ENCODE results near the gene DISP3.

DISP3 gene

DNA sequence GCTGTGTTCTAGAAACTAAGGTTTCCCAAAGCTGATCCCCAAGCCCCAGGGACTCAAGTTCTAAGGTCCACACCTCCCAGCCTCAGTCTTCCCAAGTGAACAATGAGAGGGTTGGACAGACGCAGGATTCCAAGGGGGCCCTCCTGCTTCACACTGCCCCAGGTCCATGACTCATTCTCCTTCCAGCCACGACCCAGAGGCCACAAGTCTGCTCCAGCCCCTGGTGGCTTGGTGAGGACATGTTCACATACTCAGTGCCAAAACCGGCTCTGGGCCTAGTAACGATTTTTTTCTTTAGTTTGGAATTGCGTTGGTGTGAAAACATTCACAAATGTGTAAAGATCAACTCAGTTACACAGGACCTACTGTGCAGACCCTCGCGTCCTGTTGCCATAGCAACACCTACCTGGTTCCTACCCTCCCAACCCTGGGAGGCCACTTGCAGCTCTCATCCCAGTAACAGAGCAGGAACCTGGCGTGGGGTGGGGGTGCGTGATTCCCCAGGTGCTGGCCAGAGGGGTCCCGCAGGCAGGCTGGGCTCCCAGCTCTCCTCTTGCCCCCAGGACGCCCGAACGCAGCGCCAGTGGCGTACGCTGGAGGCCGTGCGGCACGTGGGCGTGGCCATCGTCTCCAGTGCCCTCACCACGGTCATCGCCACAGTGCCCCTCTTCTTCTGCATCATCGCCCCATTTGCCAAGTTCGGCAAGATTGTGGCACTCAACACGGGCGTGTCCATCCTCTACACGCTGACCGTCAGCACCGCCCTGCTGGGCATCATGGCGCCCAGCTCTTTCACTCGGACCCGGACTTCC, 57.0 kb downstream of the DISP3 start:
- in situ Hi-C loops (cut with MboI; ENCODE audit: low pct_unique_long_range_greater_than_20kb, low sequenced_read_pairs): no loop called here

DNA sequence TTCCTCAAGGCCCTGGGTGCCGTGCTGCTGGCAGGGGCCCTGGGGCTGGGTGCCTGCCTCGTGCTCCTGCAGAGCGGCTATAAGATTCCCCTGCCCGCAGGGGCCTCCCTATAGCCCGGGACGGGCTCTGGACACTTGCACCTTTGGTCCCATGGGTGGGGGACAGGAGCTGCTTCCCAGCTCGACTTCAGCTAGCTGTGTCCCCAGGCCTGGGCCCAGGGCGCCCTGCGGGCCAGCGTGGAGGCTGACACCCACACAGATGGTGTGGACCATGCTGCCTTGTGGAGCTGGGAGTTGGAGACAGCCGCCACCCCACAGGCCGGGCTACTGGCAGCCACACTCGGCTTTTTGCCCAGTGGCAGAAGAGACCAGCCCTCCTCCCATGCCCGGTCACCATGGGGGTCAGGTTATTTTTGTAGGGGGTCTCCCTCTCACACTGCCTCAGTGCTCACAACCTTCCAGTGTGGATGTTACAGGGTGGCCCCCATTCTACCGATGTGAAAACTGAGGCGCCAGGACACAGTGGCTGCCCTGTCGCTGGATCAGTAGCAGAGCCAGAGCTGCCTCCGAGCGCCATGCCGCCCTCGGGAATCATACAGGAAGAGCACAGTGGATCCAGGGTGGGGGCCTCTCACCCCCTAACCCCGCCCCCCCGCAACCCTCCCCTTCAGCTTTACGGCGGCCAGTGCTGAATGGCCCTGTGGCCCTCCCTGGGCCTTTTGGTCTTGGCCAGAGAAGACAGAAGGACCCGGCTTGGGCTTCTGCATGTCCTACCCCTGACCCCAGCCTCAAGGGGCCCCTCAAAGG, 57.8 kb downstream of the DISP3 start:
- no peak for DNase-seq
- in situ Hi-C loops (cut with MboI; ENCODE audit: low pct_unique_long_range_greater_than_20kb, low sequenced_read_pairs): no loop called here

More for the DNA sequence above, 57.0 kb downstream of the DISP3 start:
- DNase-seq: no peak

DNA sequence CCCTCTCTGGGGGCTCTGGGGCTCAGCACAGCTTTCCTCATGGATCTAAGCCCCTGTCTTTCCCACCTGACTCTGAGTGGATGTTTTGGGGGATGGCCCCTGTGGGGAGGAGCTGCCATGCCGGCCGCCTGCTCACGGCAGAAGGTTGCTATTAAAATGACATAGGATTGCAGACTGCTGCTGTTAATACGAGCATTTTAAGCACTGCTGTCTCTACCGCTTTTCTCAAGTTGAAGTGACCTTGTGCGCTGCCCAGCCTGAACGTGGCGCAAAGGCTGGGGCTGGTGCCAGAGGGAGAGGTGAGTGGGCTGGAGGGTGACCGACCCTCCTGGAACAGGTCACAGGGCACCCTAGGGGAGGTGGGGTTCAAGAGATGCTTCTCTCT, 58.4 kb downstream of the DISP3 start:
- in situ Hi-C loops (cut with MboI; ENCODE audit: low pct_unique_long_range_greater_than_20kb, low sequenced_read_pairs): no loop called here
- DNase-seq: no peak

GRCh38 chr1:11537854-11538591, 59.1 kb downstream of the DISP3 start:
- no peak for DNase-seq
- in situ Hi-C loops (cut with MboI; ENCODE audit: low pct_unique_long_range_greater_than_20kb, low sequenced_read_pairs): no loop called here

GRCh38 chr1:11538886-11539285, 59.9 kb downstream of the DISP3 start:
- in situ Hi-C loops (cut with MboI; ENCODE audit: low pct_unique_long_range_greater_than_20kb, low sequenced_read_pairs): no loop called here
- DNase-seq: no peak

GRCh38 chr1:11539850-11540772, 61.2 kb downstream of the DISP3 start:
- in situ Hi-C loops (cut with MboI; ENCODE audit: low pct_unique_long_range_greater_than_20kb, low sequenced_read_pairs): no loop called here
- DNase-seq: no peak

DNA sequence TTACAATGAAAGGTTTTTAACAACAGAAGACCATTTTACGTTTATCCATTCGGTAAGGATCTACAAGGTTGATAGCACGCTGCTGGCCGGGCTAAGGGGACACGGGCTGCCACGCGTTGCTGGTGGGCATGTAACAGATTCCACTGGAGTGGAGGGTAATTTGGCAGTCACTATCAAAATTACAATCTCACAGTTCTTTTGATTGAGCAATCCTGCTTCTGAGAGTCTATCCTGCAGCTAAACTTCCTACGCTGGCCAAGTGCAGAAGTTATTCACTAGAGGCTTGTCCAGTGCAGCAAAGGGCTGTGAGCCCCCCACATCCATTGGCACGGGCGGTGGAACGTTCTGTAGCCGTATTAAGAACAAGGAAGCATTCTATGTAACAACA, 61.8 kb downstream of the DISP3 start:
- DNase-seq: no peak
- in situ Hi-C loops (cut with MboI; ENCODE audit: low pct_unique_long_range_greater_than_20kb, low sequenced_read_pairs): no loop called here

- DNase-seq: no peak
- in situ Hi-C loops (cut with MboI; ENCODE audit: low pct_unique_long_range_greater_than_20kb, low sequenced_read_pairs): no loop called here
Observed at GRCh38 chr1:11541236-11541635, 62.3 kb downstream of the DISP3 start.

DNA sequence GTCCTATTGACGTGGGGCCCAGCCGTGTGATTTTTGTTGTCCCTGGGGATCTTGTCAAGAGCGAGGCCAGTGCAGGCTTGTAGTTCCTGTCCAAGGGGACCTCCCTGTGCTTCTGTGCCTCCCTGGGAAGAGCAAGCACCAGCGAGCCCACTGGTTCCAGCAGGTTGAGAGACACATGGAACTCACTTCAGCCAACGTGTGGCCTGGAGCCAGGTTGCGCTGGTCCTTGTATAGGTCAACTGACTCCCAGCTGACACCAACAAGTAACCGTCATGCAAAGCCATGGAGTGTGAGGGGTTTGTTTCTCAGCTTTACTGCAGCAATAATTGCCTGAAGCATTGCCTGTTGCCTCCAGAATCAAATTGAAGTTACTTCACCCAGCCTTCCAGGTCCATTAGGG, 63.0 kb downstream of the DISP3 start:
- in situ Hi-C loops (cut with MboI; ENCODE audit: low pct_unique_long_range_greater_than_20kb, low sequenced_read_pairs): no loop called here
- DNase-seq: no peak

- in situ Hi-C loops (cut with MboI; ENCODE audit: low pct_unique_long_range_greater_than_20kb, low sequenced_read_pairs): no loop called here
Observed at GRCh38 chr1:11543392-11543791, 64.4 kb downstream of the DISP3 start.

GRCh38 chr1:11543796-11544195, 64.8 kb downstream of the DISP3 start:
- in situ Hi-C loops (cut with MboI; ENCODE audit: low pct_unique_long_range_greater_than_20kb, low sequenced_read_pairs): no loop called here
- no peak for DNase-seq

More at GRCh38 chr1:11543392-11543791, 64.4 kb downstream of the DISP3 start:
- DNase-seq: no peak

DNA sequence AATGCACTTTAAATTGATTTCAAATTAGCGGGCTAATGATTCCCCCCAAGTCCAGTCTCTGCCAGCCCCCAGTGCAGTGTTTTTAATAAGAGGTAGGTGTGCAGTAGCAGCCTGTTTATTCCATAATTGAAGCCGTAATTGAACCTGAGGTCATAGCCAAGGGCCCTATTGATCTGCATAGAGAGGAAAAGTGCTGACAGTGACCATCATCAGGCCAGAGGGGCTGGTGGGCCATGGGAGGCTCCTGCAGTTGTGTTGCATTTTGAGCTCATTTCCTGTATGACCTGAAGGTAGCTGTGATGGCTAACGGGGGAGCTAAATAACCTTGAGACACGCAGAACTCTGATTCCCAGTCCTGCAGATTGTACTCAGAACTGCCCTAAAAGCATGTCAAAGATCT, 67.5 kb downstream of the DISP3 start:
- in situ Hi-C loops (cut with MboI; ENCODE audit: low pct_unique_long_range_greater_than_20kb, low sequenced_read_pairs): no loop called here
- no peak for DNase-seq

- DNase-seq: peak; percentile 81
- in situ Hi-C loops (cut with MboI; ENCODE audit: low pct_unique_long_range_greater_than_20kb, low sequenced_read_pairs): no loop called here
Observed at GRCh38 chr1:11550664-11551283, 71.8 kb downstream of the DISP3 start.

GRCh38 chr1:11558276-11558675, 79.3 kb downstream of the DISP3 start:
- DNase-seq: peak; percentile 48
- in situ Hi-C loops (cut with MboI; ENCODE audit: low pct_unique_long_range_greater_than_20kb, low sequenced_read_pairs): no loop called here

DNA sequence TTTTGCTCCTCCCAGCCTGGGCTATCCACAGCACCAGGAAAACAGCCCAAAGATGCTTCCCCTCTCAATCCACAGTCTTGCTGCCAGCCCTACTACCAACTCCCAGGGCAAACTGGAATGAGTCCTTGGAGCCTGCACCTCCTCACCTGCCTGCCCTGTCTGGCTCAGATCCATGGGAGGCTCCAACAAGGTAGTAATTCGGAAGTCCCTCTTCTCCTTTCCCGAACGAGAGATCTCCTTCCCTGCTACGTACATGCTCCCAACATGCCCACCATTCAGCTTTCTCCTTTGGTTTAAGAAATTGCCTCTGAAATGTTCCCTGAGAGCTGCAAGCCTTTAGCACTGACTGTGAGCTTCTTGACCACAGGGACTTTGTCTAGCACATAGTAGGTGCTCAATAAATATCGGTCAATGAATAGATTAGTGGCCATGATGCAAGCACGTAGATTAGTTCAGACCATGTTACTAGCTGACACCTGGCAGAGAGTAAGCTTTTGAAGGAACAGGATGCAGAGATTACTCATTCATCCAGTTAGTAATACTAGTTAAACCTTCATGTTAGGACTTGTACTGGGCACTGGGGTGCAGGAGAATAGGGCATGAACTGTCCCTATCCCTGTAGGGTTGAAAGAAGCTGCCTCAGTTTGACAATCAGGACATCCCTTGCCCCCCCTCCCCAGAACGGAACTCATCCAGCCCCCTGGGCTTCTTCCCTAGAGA, 80.1 kb downstream of the DISP3 start:
- DNase-seq: no peak
- in situ Hi-C loops (cut with MboI; ENCODE audit: low pct_unique_long_range_greater_than_20kb, low sequenced_read_pairs): no loop called here

- no peak for DNase-seq
- in situ Hi-C loops (cut with MboI; ENCODE audit: low pct_unique_long_range_greater_than_20kb, low sequenced_read_pairs): no loop called here
Observed at GRCh38 chr1:11559591-11559970, 80.6 kb downstream of the DISP3 start.

DNA sequence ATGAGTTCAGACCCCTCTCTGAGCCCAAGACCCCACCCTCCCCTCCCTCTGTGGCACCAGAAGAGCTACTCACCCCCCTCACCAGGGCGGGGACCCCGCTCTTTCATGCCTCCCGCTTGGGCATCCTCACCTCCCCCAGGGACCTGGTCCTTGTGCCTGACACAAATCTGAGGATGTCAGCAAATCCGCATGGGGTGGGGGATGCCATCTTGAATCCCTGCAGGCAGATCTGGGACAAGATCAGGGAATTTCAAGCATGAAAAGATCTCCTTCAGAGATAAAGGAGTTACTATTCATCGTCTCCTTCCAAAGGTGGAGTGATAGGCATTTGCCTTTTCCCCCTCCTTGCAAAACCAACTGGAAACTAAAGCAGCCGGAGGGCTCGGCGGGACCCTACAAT, 81.1 kb downstream of the DISP3 start:
- in situ Hi-C loops (cut with MboI; ENCODE audit: low pct_unique_long_range_greater_than_20kb, low sequenced_read_pairs): no loop called here
- DNase-seq: no peak

DNA sequence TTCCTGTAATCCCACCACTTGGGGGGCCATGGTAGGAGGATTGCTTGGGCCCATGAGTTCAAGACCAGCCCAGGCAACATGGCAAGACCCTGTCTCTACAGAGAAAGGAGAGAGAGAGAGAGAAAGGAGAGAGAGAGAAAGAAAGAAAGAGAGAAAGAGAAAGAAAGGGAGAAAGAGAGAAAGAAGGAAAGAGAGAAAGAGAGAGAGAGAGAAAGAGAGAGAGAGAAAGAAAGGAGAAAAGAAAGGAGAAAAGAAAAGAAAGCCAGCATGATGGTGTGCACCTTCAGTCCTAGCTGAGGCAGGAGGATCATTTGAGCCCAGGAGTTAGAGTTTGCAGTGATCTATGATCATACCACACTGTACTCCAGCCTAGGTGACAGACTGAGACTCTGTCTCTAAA, 82.8 kb downstream of the DISP3 start:
- no peak for DNase-seq

More for the DNA sequence above, 82.8 kb downstream of the DISP3 start:
- in situ Hi-C loops (cut with MboI; ENCODE audit: low pct_unique_long_range_greater_than_20kb, low sequenced_read_pairs): no loop called here

All from KBM-7 (cell line).